Motor neuron (in vitro differentiated cells): ENCODE data around the gene ABCA7. TPM values are rescaled to one million over a fixed set of nuclear protein-coding genes. Genes with fewer than 3 reads are reported as not detected.

Experiments used
- ATAC-seq, 8 experiments: fragments of 200-7000 bp; cut with Tn5 transposase; replicated peaks in 6 of 8; 2 replicates each; pipeline ENCODE4 v1.8.0; 2021; ENCODE audit warnings: mild to moderate bottlenecking in 8 of 8, moderate library complexity in 8 of 8
- H3K27ac ChIP-seq, 2 donors: fragments of 250-450 bp; sonication (Bioruptor Pico); 2 replicates each; pipeline ENCODE4 v1.9.0; 2021; ENCODE audit warnings: antibody characterized with exemption in 2 of 2, mild to moderate bottlenecking in 2 of 2, moderate library complexity in 1 of 2
- H3K4me1 ChIP-seq, 2 donors: fragments of 250-450 bp; sonication (Bioruptor Pico); replicated peaks in 1 of 2; 2 replicates each; pipeline ENCODE4 v1.6.1; 2021; ENCODE audit warnings: antibody characterized with exemption in 2 of 2, mild to moderate bottlenecking in 2 of 2, moderate library complexity in 1 of 2
- H3K4me3 ChIP-seq, 5 donors: fragments of 250-450 bp; sonication (Bioruptor Pico); 2 replicates each; pipeline ENCODE4 v1.9.0; 2021; ENCODE audit warnings: antibody characterized with exemption in 5 of 5, mild to moderate bottlenecking in 5 of 5, moderate library complexity in 4 of 5
- WGBS, 10 experiments: fragments of 450-650 bp; shearing (Covaris generic); methylation state at CpG; one replicate each; pipeline ENCODE4 v1.0.0; 2022; 5-methylcytosine and 5-hydroxymethylcytosine counted together
- in situ Hi-C, 9 experiments: fragments of 400-800 bp; cut with MboI; loops; one replicate each; pipeline ENCODE4 v1.15.0; 2021; ENCODE audit warnings: low sequenced_read_pairs in 9 of 9, low pct_unique_long_range_greater_than_20kb in 2 of 9; ENCODE audit not compliant: unreplicated experiment in 9 of 9
- total RNA-seq, 8 experiments: library from RNA; unstranded; fragments of 300-600 nt; gene quantifications; 2 replicates each; pipeline versions ENCODE4 v1.2.3 to v1.2.4, GENCODE V29; 2022

ABCA7 gene
- total RNA-seq, 8 experiments from 2014 or later: 6.5 to 35.6 (median 9.1) TPM

GRCh38 chr19:1072371-1073015 lies 32.6 kb downstream of the ABCA7 start:
- no peak overlapping the region for H3K4me3 ChIP-seq
- no peak overlapping the region for H3K27ac ChIP-seq
- H3K4me1 ChIP-seq: peaks cover under 1% of the 10 kb centered on the region in 2 donors
- WGBS, 10 experiments: 87 to 100% (median 98%) methylated on average over 2 to 10 of the region's 11 CpGs; no CpG with 5 or more reads in 2 of the 10 experiments
- ATAC-seq: no peak
- in situ Hi-C loops: no loop called here

DNA sequence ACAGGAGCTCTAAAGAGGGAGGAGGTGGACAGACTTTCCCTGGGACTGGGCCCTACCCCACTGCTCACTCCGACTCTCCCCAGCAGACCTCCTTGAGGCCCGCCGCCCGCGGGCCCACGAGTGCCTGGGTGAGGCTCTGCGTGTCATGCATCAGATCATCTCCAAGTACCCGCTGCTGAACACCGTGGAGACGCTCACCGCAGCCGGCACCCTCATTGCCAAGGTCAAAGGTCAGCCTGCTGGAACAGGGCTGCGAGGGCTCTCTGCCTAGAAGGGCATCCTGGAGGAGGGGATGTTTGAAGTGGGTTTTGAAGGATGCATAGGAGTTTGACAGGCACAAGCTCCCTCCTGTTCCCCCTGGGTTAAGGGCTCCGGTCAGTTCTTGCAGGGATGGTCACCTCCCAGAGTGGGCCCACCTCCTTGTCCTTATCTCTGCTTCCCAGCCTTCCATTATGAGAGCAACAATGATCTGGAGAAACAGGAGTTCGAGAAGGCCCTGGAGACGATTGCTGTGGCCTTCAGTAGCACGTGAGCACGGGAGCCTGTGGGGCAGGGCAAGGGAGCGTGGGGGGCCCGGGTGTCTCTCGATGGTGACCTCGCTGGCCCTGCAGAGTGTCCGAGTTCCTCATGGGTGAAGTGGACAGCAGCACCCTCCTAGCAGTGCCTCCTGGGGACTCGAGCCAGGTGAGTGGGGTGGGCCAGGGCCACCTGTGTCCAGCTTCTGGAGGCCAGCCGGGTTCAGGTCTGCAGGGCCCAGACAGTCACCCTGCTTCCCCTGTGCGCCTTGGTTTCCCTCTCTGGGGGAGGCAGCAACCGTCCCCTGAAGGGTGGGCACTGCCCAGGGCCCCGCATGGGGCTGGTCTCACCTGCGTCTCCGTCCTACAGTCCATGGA lies 33.4 kb downstream of the ABCA7 start:
- 80 to 100% (median 91%) methylated on average over 1 to 9 of the region's 30 CpGs; no CpG with 5 or more reads in 3 of the 10 experiments for WGBS, 10 experiments
- peak in 1 of 8 experiments; percentile 10 for ATAC-seq
- no peak overlapping the region for H3K4me3 ChIP-seq

DNA sequence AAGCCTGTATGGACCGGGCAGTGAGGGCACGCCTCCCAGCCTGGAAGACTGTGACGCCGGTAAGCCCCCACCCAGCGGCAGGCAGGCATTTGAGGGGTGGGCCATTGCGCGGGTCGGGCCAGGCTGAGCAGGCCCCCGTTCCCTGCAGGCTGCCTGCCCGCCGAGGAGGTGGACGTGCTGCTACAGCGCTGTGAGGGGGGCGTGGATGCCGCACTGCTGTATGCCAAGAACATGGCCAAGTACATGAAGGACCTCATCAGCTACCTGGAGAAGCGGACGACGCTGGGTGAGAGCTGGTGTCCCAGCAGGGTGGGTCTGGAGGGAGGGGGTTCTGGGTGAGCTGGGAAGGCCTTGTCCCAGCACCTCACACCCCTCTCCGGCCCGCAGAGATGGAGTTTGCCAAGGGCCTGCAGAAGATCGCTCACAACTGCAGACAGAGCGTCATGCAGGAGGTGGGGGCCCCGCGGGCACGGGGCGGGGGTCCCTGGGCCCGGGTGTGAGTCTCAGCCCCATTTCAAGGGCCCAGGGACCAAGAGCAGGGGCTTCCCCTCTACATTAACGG lies 34.1 kb downstream of the ABCA7 start:
- peak in 1 of 8 experiments; percentile 8 for ATAC-seq
- no peak overlapping the region for H3K27ac ChIP-seq
- H3K4me1 ChIP-seq: no peaks in the 10 kb centered on the region
- WGBS, 10 experiments: 80 to 90% methylated on average over 1 to 2 of the region's 28 CpGs; no CpG with 5 or more reads in 8 of the 10 experiments
- in situ Hi-C loops: no loop called here
- H3K4me3 ChIP-seq: no peak overlapping the region

More for the DNA sequence above, 33.4 kb downstream of the ABCA7 start:
- in situ Hi-C loops: no loop called here
- no peak overlapping the region for H3K27ac ChIP-seq
- no peaks in the 10 kb centered on the region for H3K4me1 ChIP-seq

DNA sequence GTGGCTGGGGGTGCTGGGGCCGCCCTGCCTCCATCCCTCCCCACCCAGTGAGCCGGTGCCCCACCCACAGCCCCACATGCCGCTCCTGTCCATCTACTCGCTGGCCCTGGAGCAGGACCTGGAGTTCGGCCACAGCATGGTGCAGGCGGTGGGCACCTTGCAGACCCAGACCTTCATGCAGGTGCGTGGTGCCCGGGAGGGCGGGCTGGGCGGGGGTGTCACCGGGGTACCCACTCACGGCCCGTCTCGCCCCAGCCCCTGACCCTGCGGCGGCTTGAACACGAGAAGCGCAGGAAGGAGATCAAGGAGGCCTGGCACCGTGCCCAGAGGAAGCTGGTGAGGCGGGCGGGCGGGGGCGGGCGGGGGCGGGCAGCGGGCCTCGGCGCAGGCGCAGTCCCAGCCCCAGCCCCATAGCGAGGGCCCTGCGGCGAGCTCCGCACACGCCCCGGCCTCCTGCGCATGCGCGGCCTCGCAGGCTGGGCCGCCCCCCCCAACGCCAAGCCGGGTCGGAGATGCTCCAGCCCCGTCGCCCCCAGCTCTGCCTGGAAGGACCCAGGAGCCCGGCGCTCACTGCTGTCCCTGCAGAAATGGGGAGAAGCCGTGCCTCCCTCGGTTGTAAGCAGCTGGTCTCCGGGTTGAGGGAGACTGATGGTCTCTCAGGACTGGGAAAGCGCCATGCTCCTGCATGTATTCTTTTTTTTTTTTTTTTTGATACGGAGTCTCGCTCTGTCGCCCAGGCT lies 34.8 kb downstream of the ABCA7 start:
- Histone ChIP-seq H3K4me1 (no peaks in the 10 kb centered on the region), H3K27ac (no peak overlapping the region), H3K4me3 (no peak overlapping the region)
- in situ Hi-C loops: no loop called here
- ATAC-seq: peak in 1 of 8 experiments; percentile 6
- 96% methylated on average over 4 of the region's 54 CpGs; no CpG with 5 or more reads in 9 of the 10 experiments for WGBS, 10 experiments

GRCh38 chr19:1076046-1076386 lies 36.1 kb downstream of the ABCA7 start:
- Histone ChIP-seq H3K4me1 (no peaks in the 10 kb centered on the region), H3K27ac (no peak overlapping the region), H3K4me3 (no peak overlapping the region)
- no peak for ATAC-seq
- in situ Hi-C loops: no loop called here
- WGBS, 10 experiments: 71 to 100% (median 93%) methylated on average over 2 to 4 of the region's 4 CpGs; no CpG with 5 or more reads in 3 of the 10 experiments

DNA sequence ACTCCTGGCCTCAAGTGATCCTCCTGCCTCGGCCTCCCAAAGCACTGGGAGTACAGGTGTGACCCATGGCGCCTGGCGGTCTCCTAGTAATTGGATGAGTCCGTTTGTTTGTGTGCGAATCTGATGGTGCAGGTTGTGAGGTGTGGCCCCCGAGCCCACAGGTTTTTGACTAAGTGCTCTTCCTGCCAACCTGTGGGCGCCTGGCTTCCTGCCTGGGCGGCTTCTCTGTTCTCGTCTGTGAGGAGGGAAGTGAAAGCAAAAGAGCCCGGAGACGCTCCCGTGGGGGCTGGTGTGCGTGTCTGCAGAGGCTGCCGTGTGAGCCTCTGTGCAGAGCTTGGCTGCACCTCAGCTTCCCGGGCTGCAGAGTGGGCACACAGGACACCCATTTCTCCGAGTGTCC lies 37.0 kb downstream of the ABCA7 start:
- no peak overlapping the region for H3K27ac ChIP-seq
- ATAC-seq: no peak
- in situ Hi-C loops: no loop called here
- H3K4me3 ChIP-seq: no peak overlapping the region
- 44 to 97% (median 79%) methylated on average over 3 to 10 of the region's 16 CpGs; no CpG with 5 or more reads in 4 of the 10 experiments for WGBS, 10 experiments
- H3K4me1 ChIP-seq: peaks cover 0 to 4% of the 10 kb centered on the region in 2 donors

GRCh38 chr19:1079566-1080111 lies 39.7 kb downstream of the ABCA7 start:
- peak in 1 of 8 experiments; percentile 2 for ATAC-seq
- in situ Hi-C loops: no loop called here
- H3K4me3 ChIP-seq: no peak overlapping the region
- WGBS, 10 experiments: 0 to 90% (median 60%) methylated on average over 1 to 9 of the region's 45 CpGs; no CpG with 5 or more reads in 7 of the 10 experiments
- no peak overlapping the region for H3K27ac ChIP-seq
- peaks cover 0 to 12% of the 10 kb centered on the region in 2 donors for H3K4me1 ChIP-seq

DNA sequence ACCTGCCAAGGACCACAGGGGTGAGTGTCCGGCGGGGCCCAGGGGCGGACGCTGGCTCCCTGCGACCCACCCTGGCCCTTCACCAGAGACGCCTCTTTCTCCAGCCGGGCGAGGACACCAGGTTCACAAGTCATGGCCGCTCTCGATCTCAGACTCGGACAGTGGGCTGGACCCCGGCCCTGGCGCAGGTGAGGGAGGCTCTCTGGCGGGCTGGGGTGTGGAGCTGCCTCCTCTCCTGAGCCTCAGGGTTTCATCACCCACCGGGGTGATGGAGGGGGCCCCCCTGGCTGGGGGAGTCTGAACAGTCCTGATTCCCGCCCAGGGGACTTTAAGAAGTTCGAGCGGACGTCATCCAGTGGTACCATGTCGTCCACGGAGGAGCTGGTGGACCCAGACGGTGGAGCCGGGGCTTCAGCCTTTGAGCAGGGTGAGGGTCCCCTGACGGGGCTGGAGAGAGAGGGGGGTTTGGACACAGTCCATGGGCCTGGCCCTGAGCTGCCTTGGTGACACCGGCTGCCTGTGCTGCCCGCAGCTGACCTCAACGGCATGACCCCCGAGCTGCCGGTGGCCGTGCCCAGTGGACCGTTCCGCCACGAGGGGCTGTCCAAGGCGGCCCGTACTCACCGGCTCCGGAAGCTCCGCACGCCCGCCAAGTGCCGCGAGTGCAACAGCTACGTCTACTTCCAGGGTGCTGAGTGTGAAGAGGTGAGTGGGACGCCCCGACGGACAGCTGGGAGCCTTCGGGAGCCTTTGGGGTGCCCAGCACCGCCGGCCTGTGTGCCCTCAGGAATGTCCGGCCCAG lies 40.7 kb downstream of the ABCA7 start:
- Histone ChIP-seq H3K4me3 (no peak overlapping the region), H3K27ac (no peak overlapping the region), H3K4me1 (peaks cover 0 to 12% of the 10 kb centered on the region in 2 donors)
- 75 to 100% (median 87%) methylated on average over 2 to 5 of the region's 50 CpGs; no CpG with 5 or more reads in 7 of the 10 experiments for WGBS, 10 experiments
- in situ Hi-C loops: no loop called here
- no peak for ATAC-seq

DNA sequence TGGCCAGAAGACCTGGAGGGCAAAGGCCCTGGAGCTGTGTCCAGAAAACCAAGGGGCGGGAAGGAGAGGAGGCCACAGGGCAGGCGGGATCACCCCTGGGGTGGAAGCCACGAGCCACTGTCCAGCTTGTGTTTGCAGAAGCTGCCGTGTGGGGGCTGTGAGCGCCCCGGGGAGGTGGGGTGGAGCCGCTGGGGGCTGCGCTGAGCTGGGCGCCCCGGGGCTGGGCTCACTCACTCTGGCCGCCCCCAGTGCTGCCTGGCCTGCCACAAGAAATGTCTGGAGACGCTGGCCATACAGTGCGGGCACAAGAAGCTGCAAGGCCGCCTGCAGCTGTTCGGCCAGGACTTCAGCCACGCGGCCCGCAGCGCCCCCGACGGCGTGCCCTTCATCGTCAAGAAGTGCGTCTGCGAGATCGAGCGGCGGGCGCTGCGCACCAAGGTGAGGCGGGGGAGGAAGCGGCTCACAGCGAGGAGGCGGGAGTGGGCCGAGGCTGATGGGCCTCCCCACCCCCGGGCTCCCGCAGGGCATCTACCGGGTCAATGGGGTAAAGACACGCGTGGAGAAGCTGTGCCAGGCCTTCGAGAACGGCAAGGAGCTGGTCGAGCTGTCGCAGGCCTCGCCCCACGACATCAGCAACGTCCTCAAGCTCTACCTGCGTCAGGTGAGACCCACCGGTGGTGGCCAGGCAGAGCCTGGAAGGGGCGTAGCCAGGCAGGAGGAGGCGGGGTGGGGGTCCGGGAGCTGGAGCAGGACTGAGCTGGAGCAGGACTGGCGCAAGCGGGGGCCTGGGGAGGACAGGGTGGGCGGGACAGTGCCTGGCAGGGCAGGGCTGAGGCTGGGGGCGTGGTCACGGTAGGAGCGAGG lies 41.6 kb downstream of the ABCA7 start:
- peak in 1 of 8 experiments; percentile 1 for ATAC-seq
- H3K4me3 ChIP-seq: no peak overlapping the region
- no peak overlapping the region for H3K27ac ChIP-seq
- peaks cover 0 to 12% of the 10 kb centered on the region in 2 donors for H3K4me1 ChIP-seq
- 93% methylated on average over 3 of the region's 58 CpGs; no CpG with 5 or more reads in 9 of the 10 experiments for WGBS, 10 experiments
- in situ Hi-C loops: no loop called here

DNA sequence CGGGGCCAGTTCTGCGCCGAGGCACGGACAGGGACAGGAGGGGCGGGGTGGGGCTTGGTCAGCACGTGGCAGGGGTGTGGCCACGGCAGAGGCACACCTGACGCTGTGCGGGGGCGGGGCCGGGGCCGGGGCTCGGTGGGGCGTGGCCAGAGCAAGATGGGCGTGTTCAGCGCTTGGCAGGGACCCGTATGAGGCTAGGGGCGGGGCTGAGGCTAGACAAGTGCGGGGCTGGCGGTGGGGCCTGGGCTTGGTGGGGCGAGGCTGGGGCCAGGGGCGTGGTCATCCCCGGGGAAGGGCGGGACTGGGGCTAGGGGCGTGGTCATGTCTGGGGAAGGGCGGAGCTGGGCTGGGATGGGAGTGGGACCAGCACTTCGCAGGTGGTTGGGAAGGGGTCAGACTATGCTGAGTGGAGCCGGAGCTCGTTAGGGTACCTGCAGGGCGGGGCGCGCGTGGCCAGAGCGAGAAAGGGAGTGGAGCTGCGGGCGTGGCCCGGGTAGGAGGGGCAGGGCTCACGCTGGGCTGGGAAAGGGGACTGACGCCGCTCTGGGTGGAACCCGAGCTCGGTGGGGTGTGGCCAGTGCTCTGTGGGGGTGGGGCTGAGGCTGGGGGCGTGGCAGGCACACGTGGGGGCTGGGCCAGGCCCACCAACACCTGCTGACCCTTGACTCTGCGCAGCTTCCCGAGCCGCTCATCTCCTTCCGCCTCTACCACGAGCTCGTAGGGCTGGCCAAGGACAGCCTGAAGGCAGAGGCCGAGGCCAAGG lies 42.4 kb downstream of the ABCA7 start:
- 50% methylated on average over 4 of the region's 51 CpGs; no CpG with 5 or more reads in 9 of the 10 experiments for WGBS, 10 experiments
- H3K4me3 ChIP-seq: peak overlapping the region in 1 of 5 donors; percentile 11
- H3K27ac ChIP-seq: no peak overlapping the region
- ATAC-seq: peak; percentile 35 to 87 (median 80)
- in situ Hi-C loops: no loop called here
- peaks cover 0 to 12% of the 10 kb centered on the region in 2 donors for H3K4me1 ChIP-seq
